Kidney capillary endothelial cell (primary cell): ENCODE results near the gene ENHO.

Experiments
- DNase-seq: peaks from one replicate; pipeline ENCODE4 v3.0.0-alpha.2; 2018; ENCODE audit warnings: low spot score

ENHO gene

GRCh38 chr9:34522971-34523797 lies at the start of gene ENHO:
ENHO (minus strand) TSS chr9:34522990; CDS start chr9:34521695, 1,295 bp downstream.
- DNase-seq = peak; percentile 83

GRCh38 chr9:34572092-34572491 lies 49.3 kb upstream of the ENHO start:
- no peak for DNase-seq

GRCh38 chr9:34571481-34571810 lies 48.7 kb upstream of the ENHO start:
- no peak for DNase-seq

- DNase-seq = no peak
Measured at GRCh38 chr9:34570809-34571480, 48.2 kb upstream of the ENHO start.

- no peak for DNase-seq
Measured at GRCh38 chr9:34570376-34570775, 47.6 kb upstream of the ENHO start.

- DNase-seq = no peak
Measured at GRCh38 chr9:34568774-34569173, 46.0 kb upstream of the ENHO start.

GRCh38 chr9:34568133-34568532 lies 45.3 kb upstream of the ENHO start:
- no peak for DNase-seq

GRCh38 chr9:34566972-34567371 lies 44.2 kb upstream of the ENHO start:
- no peak for DNase-seq

- no peak for DNase-seq
Measured at GRCh38 chr9:34566322-34566721, 43.5 kb upstream of the ENHO start.

GRCh38 chr9:34565856-34566255 lies 43.1 kb upstream of the ENHO start:
- DNase-seq = no peak

- DNase-seq = no peak
Measured at GRCh38 chr9:34564617-34565016, 41.8 kb upstream of the ENHO start.

GRCh38 chr9:34563262-34563661 lies 40.5 kb upstream of the ENHO start:
- no peak for DNase-seq

- no peak for DNase-seq
Measured at GRCh38 chr9:34562135-34562745, 39.5 kb upstream of the ENHO start.

GRCh38 chr9:34560599-34561214 lies 37.9 kb upstream of the ENHO start:
- DNase-seq = no peak

- peak; percentile 21 for DNase-seq
Measured at GRCh38 chr9:34559624-34560455, 37.0 kb upstream of the ENHO start.

GRCh38 chr9:34558919-34559623 lies 36.3 kb upstream of the ENHO start:
- no peak for DNase-seq

- no peak for DNase-seq
Measured at GRCh38 chr9:34558364-34558763, 35.6 kb upstream of the ENHO start.

- DNase-seq = no peak
Measured at GRCh38 chr9:34557426-34558321, 34.9 kb upstream of the ENHO start.

GRCh38 chr9:34556949-34557348 lies 34.2 kb upstream of the ENHO start:
- DNase-seq = no peak

- DNase-seq = no peak
Measured at GRCh38 chr9:34555936-34556525, 33.2 kb upstream of the ENHO start.
